WTC11 (cell line): ENCODE results near the gene SNRNP27. TPM values are rescaled to one million over a fixed set of nuclear protein-coding genes. Genes with fewer than 3 reads are reported as not detected.

Experiments
- ATAC-seq: fragments of 200-7000 bp; cut with Tn5 transposase; 2 replicates; pipeline ENCODE4 v1.10.0; 2021; ENCODE audit warnings: mild to moderate bottlenecking, moderate library complexity
- CTCF ChIA-PET: fragments of 300-600 bp; sonication (Branson Sonifier 250); formaldehyde crosslinking; loops from one replicate; lab custom pipeline; 2021; ENCODE audit warnings: antibody characterized with exemption; lab: Charles Lee
- POLR2A ChIA-PET: fragments of 350-600 bp; sonication (Branson Sonifier 250); formaldehyde crosslinking; loops from one replicate; lab custom pipeline; 2021; ENCODE audit warnings: antibody characterized with exemption; lab: Charles Lee
- DNase-seq: peaks from one replicate; pipeline ENCODE4 v3.0.0; 2021; ENCODE audit warnings: low spot score
- H3K27ac Mint-ChIP-seq: 2 replicates; pipeline ENCODE4 v1.8.0; 2021; ENCODE audit warnings: mixed read lengths
- H3K27me3 Mint-ChIP-seq: 2 replicates; pipeline ENCODE4 v1.8.0; 2021; ENCODE audit warnings: low read depth, mild to moderate bottlenecking, moderate library complexity, mixed read lengths
- H3K36me3 Mint-ChIP-seq: 2 replicates; pipeline ENCODE4 v1.8.0; 2021; ENCODE audit warnings: mixed read lengths
- H3K4me1 Mint-ChIP-seq: 2 replicates; pipeline ENCODE4 v1.8.0; 2022; ENCODE audit warnings: mixed read lengths
- H3K4me3 Mint-ChIP-seq: 2 replicates; pipeline ENCODE4 v1.8.0; 2021; ENCODE audit warnings: mild to moderate bottlenecking, moderate library complexity, mixed read lengths
- H3K9me3 Mint-ChIP-seq: 2 replicates; pipeline ENCODE4 v1.8.0; 2021; ENCODE audit warnings: mixed read lengths
- ATF3 ChIP-seq: sonication (generic); formaldehyde crosslinking; conservative IDR thresholded peaks from 2 replicates; pipeline ENCODE4 v1.8.1; 2022; ENCODE audit warnings: mild to moderate bottlenecking, missing genetic modification reagents
- CBFB ChIP-seq: sonication (generic); formaldehyde crosslinking; IDR thresholded peaks from 2 replicates; pipeline ENCODE4 v1.8.1; 2022; ENCODE audit warnings: mild to moderate bottlenecking, low read depth, missing genetic modification reagents
- E2F5 ChIP-seq: sonication (generic); formaldehyde crosslinking; IDR thresholded peaks from 2 replicates; pipeline ENCODE4 v1.8.1; 2022; ENCODE audit warnings: mild to moderate bottlenecking, moderate library complexity, missing genetic modification reagents
- FOXJ3 ChIP-seq: sonication (generic); formaldehyde crosslinking; IDR thresholded peaks from 2 replicates; pipeline ENCODE4 v1.9.0; 2021; ENCODE audit warnings: missing genetic modification reagents, mild to moderate bottlenecking, borderline replicate concordance
- GABPB1 ChIP-seq: sonication (generic); formaldehyde crosslinking; IDR thresholded peaks from 2 replicates; pipeline ENCODE4 v1.8.1; 2023; ENCODE audit warnings: mild to moderate bottlenecking, missing genetic modification reagents
- GRHL2 ChIP-seq: fragments of 250-450 bp; sonication (Bioruptor Pico); IDR thresholded peaks from 2 replicates; pipeline ENCODE4 v1.8.0; 2022; ENCODE audit warnings: mild to moderate bottlenecking, moderate library complexity; ENCODE audit not compliant: insufficient replicate concordance, severe bottlenecking
- IRF2 ChIP-seq: sonication (generic); formaldehyde crosslinking; IDR thresholded peaks from 2 replicates; pipeline ENCODE4 v1.8.0; 2022; ENCODE audit warnings: low read depth, missing genetic modification reagents, borderline replicate concordance
- MYBL2 ChIP-seq: sonication (generic); formaldehyde crosslinking; IDR thresholded peaks from 2 replicates; pipeline ENCODE4 v1.8.1; 2023; ENCODE audit warnings: mild to moderate bottlenecking, moderate library complexity, missing genetic modification reagents
- NFATC4 ChIP-seq: fragments of 250-450 bp; sonication (Bioruptor Pico); IDR thresholded peaks from 2 replicates; pipeline ENCODE4 v1.9.0; 2021; ENCODE audit warnings: mild to moderate bottlenecking
- NR2C2 ChIP-seq: sonication (generic); formaldehyde crosslinking; IDR thresholded peaks from 2 replicates; pipeline ENCODE4 v1.8.0; 2022; ENCODE audit warnings: mild to moderate bottlenecking, missing genetic modification reagents
- OVOL2 ChIP-seq: fragments of 250-450 bp; sonication (Bioruptor Pico); IDR thresholded peaks from 2 replicates; pipeline ENCODE4 v1.9.0; 2021; ENCODE audit warnings: mild to moderate bottlenecking, borderline replicate concordance
- TCF7 ChIP-seq: sonication (generic); formaldehyde crosslinking; IDR thresholded peaks from 2 replicates; pipeline ENCODE4 v1.8.0; 2022; ENCODE audit warnings: mild to moderate bottlenecking, low read depth, missing genetic modification reagents, moderate library complexity
- TEAD4 ChIP-seq: sonication (generic); formaldehyde crosslinking; IDR thresholded peaks from 2 replicates; pipeline ENCODE4 v1.8.0; 2022; ENCODE audit warnings: mild to moderate bottlenecking, missing genetic modification reagents
- USF2 ChIP-seq: sonication (generic); formaldehyde crosslinking; IDR thresholded peaks from 2 replicates; pipeline ENCODE4 v1.8.1; 2023; ENCODE audit warnings: mild to moderate bottlenecking, missing genetic modification reagents, moderate library complexity
- ZBTB21 ChIP-seq: sonication (generic); formaldehyde crosslinking; IDR thresholded peaks from 2 replicates; pipeline ENCODE4 v1.8.1; 2023; ENCODE audit warnings: mild to moderate bottlenecking, missing genetic modification reagents, borderline replicate concordance
- ZBTB43 ChIP-seq: sonication (generic); formaldehyde crosslinking; IDR thresholded peaks from 2 replicates; pipeline ENCODE4 v1.8.1; 2023; ENCODE audit warnings: mild to moderate bottlenecking, missing genetic modification reagents
- ZMAT4 ChIP-seq: fragments of 250-450 bp; sonication (Bioruptor Pico); IDR thresholded peaks from 2 replicates; pipeline ENCODE4 v1.9.0; 2021; ENCODE audit warnings: mild to moderate bottlenecking
- ZNF121 ChIP-seq: sonication (generic); formaldehyde crosslinking; IDR thresholded peaks from 2 replicates; pipeline ENCODE4 v1.8.0; 2023; ENCODE audit warnings: missing genetic modification reagents
- ZNF425 ChIP-seq: fragments of 250-450 bp; sonication (Bioruptor Pico); conservative IDR thresholded peaks from 2 replicates; pipeline ENCODE4 v1.9.0; 2021; ENCODE audit warnings: mild to moderate bottlenecking
- ZNF512 ChIP-seq: sonication (generic); formaldehyde crosslinking; IDR thresholded peaks from 2 replicates; pipeline ENCODE4 v1.8.1; 2022; ENCODE audit warnings: missing genetic modification reagents, borderline replicate concordance
- ZNF671 ChIP-seq: fragments of 250-450 bp; sonication (Bioruptor Pico); IDR thresholded peaks from 2 replicates; pipeline ENCODE4 v1.8.0; 2021; ENCODE audit warnings: mild to moderate bottlenecking
- total RNA-seq: library from RNA; stranded (reverse); gene quantifications from 3 replicates; pipeline ENCODE4 v1.2.3, GENCODE V29; 2021

SNRNP27 gene
- total RNA-seq, 1 experiment from 2014 or later = 38.4 TPM

- TF ChIP-seq ZNF512 (CRISPR knock-in tag) = no peak
Measured at GRCh38 chr2:69946351-69947324, 52.9 kb downstream of the SNRNP27 start (continued).

- Mint-ChIP-seq H3K36me3 (no peaks in the 10 kb centered on the region), H3K9me3 (no peaks in the 10 kb centered on the region), H3K27ac (no peak overlapping the region), H3K4me1 (no peaks in the 10 kb centered on the region; the same call in none of the 2 replicates), H3K27me3 (no peaks in the 10 kb centered on the region), H3K4me3 (no peak overlapping the region)
- TF ChIP-seq GABPB1 (CRISPR knock-in tag) = no peak
- no peak for TF ChIP-seq ZMAT4
- TF ChIP-seq MYBL2 = no peak
- TF ChIP-seq ZNF671 (CRISPR knock-in tag) = no peak
- TF ChIP-seq ZBTB21 (CRISPR knock-in tag) = no peak
- no peak for TF ChIP-seq OVOL2
- TF ChIP-seq ZNF121 (CRISPR knock-in tag) = no peak
- no peak for TF ChIP-seq TCF7 (CRISPR knock-in tag)
- no peak for TF ChIP-seq USF2 (CRISPR knock-in tag)
- no peak for TF ChIP-seq TEAD4 (CRISPR knock-in tag)
- ATAC-seq (no peak), DNase-seq (no peak)
- CTCF ChIA-PET = no interaction called here
- POLR2A ChIA-PET = interaction anchor here (0.7 kb wide), 1 partner anchor 33 kb away, joined by 3 read pairs; the partner anchor contains the start of gene MXD1
Measured at GRCh38 chr2:69947325-69947931, 53.7 kb downstream of the SNRNP27 start.

- ATAC-seq (peak; percentile 75), DNase-seq (no peak)
- Mint-ChIP-seq H3K27ac (no peak overlapping the region), H3K27me3 (no peaks in the 10 kb centered on the region), H3K4me3 (no peak overlapping the region), H3K36me3 (no peaks in the 10 kb centered on the region), H3K9me3 (no peaks in the 10 kb centered on the region), H3K4me1 (no peaks in the 10 kb centered on the region; the same call in none of the 2 replicates)
- CTCF ChIA-PET = no interaction called here
- POLR2A ChIA-PET = interaction anchor here (0.7 kb wide), 1 partner anchor 34 kb away, joined by 3 read pairs; the partner anchor contains the start of gene MXD1
- TF ChIP-seq ZBTB43 (CRISPR knock-in tag) (no peak), ATF3 (no peak), E2F5 (no peak), OVOL2 (no peak), NR2C2 (no peak), NFATC4 (no peak), CBFB (no peak), FOXJ3 (CRISPR knock-in tag) (no peak), ZNF425 (no peak), GRHL2 (no peak), IRF2 (no peak)
Measured at GRCh38 chr2:69948032-69948962, 54.5 kb downstream of the SNRNP27 start.
